Astrocyte of the cerebellum (primary cell): ENCODE data around the gene ADGRF3.

Experiments
- DNase-seq: peaks from one replicate; pipeline ENCODE4 v3.0.0-alpha.2; 2011; ENCODE audit warnings: low read depth
- H3K4me3 ChIP-seq: 2 replicates; pipeline ENCODE4 v1.5.1; 2011; ENCODE audit warnings: mild to moderate bottlenecking, low read depth, low read length, moderate library complexity
- CTCF ChIP-seq: IDR thresholded peaks from 2 replicates; pipeline ENCODE4 v1.5.1; 2012; ENCODE audit warnings: low read length, low read depth, moderate library complexity, mild to moderate bottlenecking; ENCODE audit errors: missing control alignments
- in situ Hi-C: cut with HindIII; loops from 2 replicates; pipeline ENCODE4 v1.10.0; 2017; ENCODE audit warnings: low sequenced_read_pairs

ADGRF3 gene

GRCh38 chr2:26346454-26347053 is at the start of gene ADGRF3:
ADGRF3 (minus strand) TSS chr2:26346789; CDS start chr2:26346234, 555 bp downstream.
- no peak for TF ChIP-seq CTCF
- peak within 1 kb of the TSS; percentile 89 for H3K4me3 ChIP-seq
- in situ Hi-C loops, result no loop called here
- no peak for DNase-seq

- H3K4me3 ChIP-seq, result no peak overlapping the region
- in situ Hi-C loops, result no loop called here
- TF ChIP-seq CTCF, result no peak
Observed at GRCh38 chr2:26395394-26395793, 48.8 kb upstream of the ADGRF3 start.

GRCh38 chr2:26394694-26395093 is 48.1 kb upstream of the ADGRF3 start:
- TF ChIP-seq CTCF, result no peak
- no peak overlapping the region for H3K4me3 ChIP-seq
- no peak for DNase-seq
- in situ Hi-C loops, result no loop called here

More at GRCh38 chr2:26395394-26395793, 48.8 kb upstream of the ADGRF3 start:
- no peak for DNase-seq

GRCh38 chr2:26387189-26387588 is 40.6 kb upstream of the ADGRF3 start:
- no peak for DNase-seq
- no peak for TF ChIP-seq CTCF
- no peak overlapping the region for H3K4me3 ChIP-seq
- in situ Hi-C loops, result no loop called here

GRCh38 chr2:26384597-26384996 is 38.0 kb upstream of the ADGRF3 start:
- TF ChIP-seq CTCF, result no peak
- H3K4me3 ChIP-seq, result no peak overlapping the region
- in situ Hi-C loops, result no loop called here
- no peak for DNase-seq

GRCh38 chr2:26384183-26384582 is 37.6 kb upstream of the ADGRF3 start:
- in situ Hi-C loops, result no loop called here
- H3K4me3 ChIP-seq, result no peak overlapping the region
- no peak for TF ChIP-seq CTCF
- DNase-seq, result no peak

- no peak for DNase-seq
- no peak overlapping the region for H3K4me3 ChIP-seq
- in situ Hi-C loops, result no loop called here
- TF ChIP-seq CTCF, result no peak
Observed at GRCh38 chr2:26382564-26382963, 36.0 kb upstream of the ADGRF3 start.
